Neural progenitor cell (in vitro differentiated cells): ENCODE results near the gene B4GALT5.

ENCODE experiments used
- CTCF ChIP-seq: fragments of 200-600 bp; sonication (generic); IDR thresholded peaks from 2 replicates; pipeline ENCODE4 v1.5.1; 2017; ENCODE audit warnings: antibody characterized with exemption, mild to moderate bottlenecking
- EZH2 ChIP-seq: fragments of 200-600 bp; sonication (generic); IDR thresholded peaks from 2 replicates; pipeline ENCODE4 v1.6.1; 2017; ENCODE audit warnings: antibody characterized with exemption, mild to moderate bottlenecking, moderate library complexity

- TF ChIP-seq CTCF (no peak), EZH2 (no peak)
These were observed at the start of gene B4GALT5 for GRCh38 chr20:49713753-49714712.
